MCF 10A (cell line): ENCODE results near the gene CHN1. TPM values are rescaled to one million over a fixed set of nuclear protein-coding genes. Genes with fewer than 3 reads are reported as not detected.

Source experiments
- BruUV-seq: library from RNA; stranded (reverse); fragments of 400-500 nt; replicated peaks from 2 replicates; lab custom pipeline; 2021; lab: Mats Ljungman, UMichigan
- CTCF ChIA-PET: fragments of 300-600 bp; sonication (Branson Sonifier 250); formaldehyde crosslinking; extraction: SDS; loops from one replicate; lab custom pipeline; 2021; ENCODE audit warnings: antibody characterized with exemption, inconsistent platforms; lab: Yijun Ruan, JAX
- POLR2A ChIA-PET: fragments of 300-600, 350-650 bp; sonication (Branson Sonifier 250); formaldehyde crosslinking; extraction: SDS; loops from one replicate; lab custom pipeline; 2020; ENCODE audit warnings: antibody characterized with exemption, inconsistent platforms; lab: Yijun Ruan, JAX
- DNase-seq: peaks from one replicate; pipeline ENCODE4 v3.0.0-alpha.2; 2018; ENCODE audit not compliant: unreplicated experiment
- H3K27ac Mint-ChIP-seq: one replicate; pipeline ENCODE4 v1.8.0; 2022; ENCODE audit warnings: mild to moderate bottlenecking, low read depth, mixed read lengths; ENCODE audit not compliant: unreplicated experiment
- H3K27me3 Mint-ChIP-seq: one replicate; pipeline ENCODE4 v1.8.0; 2022; ENCODE audit warnings: mixed read lengths; ENCODE audit not compliant: insufficient read depth, unreplicated experiment
- H3K36me3 Mint-ChIP-seq: one replicate; pipeline ENCODE4 v1.8.0; 2022; ENCODE audit warnings: mild to moderate bottlenecking, moderate library complexity, mixed read lengths; ENCODE audit not compliant: insufficient read depth, unreplicated experiment
- H3K4me1 Mint-ChIP-seq: one replicate; pipeline ENCODE4 v1.8.0; 2022; ENCODE audit warnings: mixed read lengths; ENCODE audit not compliant: insufficient read depth, unreplicated experiment
- H3K4me3 Mint-ChIP-seq: one replicate; pipeline ENCODE4 v1.8.0; 2022; ENCODE audit warnings: mild to moderate bottlenecking, moderate library complexity, mixed read lengths; ENCODE audit not compliant: unreplicated experiment
- H3K9me3 Mint-ChIP-seq: one replicate; pipeline ENCODE4 v1.8.0; 2022; ENCODE audit warnings: mixed read lengths; ENCODE audit not compliant: unreplicated experiment
- intact Hi-C: fragments of 100-400 bp; cut with micrococcal nuclease; formaldehyde crosslinking; loops from 2 replicates; pipeline ENCODE4 v1.14.1; 2022
- total RNA-seq: library from RNA; stranded (reverse); gene quantifications from 2 replicates; pipeline ENCODE4 v1.2.3, GENCODE V29; 2022
- TF ChIP-seq, protein P1 (sequence below): fragments of 200-600 bp; IDR thresholded peaks from one replicate; pipeline ENCODE4 v1.8.0; 2022; ENCODE audit warnings: antibody characterized with exemption, mild to moderate bottlenecking; ENCODE audit not compliant: unreplicated experiment

CHN1 gene
- total RNA-seq, 1 experiment from 2014 or later: 6.0 TPM

DNA sequence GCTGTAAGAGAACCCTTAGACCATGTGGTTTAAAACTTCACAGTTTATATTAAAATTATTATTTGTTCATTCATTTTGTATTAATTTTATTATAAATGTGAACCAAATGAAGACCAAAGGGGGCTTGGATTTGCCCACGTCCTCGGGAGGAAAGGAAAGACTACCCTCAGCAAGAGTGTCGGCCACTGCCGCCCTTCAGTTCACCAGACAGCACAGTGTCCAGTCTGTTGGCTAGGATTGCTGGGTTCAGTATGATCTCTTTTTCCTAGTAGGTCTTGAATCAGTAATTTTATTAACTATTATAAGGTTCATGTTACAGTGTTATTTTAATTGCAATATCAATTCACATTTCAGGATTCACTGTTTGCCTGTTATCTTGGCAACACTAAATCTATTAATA, 162.7 kb downstream of the CHN1 start:
- Mint-ChIP-seq H3K9me3 (no peaks in the 10 kb centered on the region), H3K4me3 (no peak overlapping the region), H3K27me3 (no peaks in the 10 kb centered on the region), H3K36me3 (no peaks in the 10 kb centered on the region), H3K27ac (no peak overlapping the region), H3K4me1 (peaks cover 52% of the 10 kb centered on the region)
- TF ChIP-seq, protein P1, sequence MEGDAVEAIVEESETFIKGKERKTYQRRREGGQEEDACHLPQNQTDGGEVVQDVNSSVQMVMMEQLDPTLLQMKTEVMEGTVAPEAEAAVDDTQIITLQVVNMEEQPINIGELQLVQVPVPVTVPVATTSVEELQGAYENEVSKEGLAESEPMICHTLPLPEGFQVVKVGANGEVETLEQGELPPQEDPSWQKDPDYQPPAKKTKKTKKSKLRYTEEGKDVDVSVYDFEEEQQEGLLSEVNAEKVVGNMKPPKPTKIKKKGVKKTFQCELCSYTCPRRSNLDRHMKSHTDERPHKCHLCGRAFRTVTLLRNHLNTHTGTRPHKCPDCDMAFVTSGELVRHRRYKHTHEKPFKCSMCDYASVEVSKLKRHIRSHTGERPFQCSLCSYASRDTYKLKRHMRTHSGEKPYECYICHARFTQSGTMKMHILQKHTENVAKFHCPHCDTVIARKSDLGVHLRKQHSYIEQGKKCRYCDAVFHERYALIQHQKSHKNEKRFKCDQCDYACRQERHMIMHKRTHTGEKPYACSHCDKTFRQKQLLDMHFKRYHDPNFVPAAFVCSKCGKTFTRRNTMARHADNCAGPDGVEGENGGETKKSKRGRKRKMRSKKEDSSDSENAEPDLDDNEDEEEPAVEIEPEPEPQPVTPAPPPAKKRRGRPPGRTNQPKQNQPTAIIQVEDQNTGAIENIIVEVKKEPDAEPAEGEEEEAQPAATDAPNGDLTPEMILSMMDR: no peak
- DNase-seq: no peak
- intact Hi-C loops: no loop called here
- BruUV-seq: no TSS peak
- POLR2A ChIA-PET: interaction anchor here (1.3 to 8.2 kb wide), 2 partner anchors 6 to 48 kb away, joined by 4 to 149 read pairs; no protein-coding TSS in a partner anchor
- CTCF ChIA-PET: no interaction called here

DNA sequence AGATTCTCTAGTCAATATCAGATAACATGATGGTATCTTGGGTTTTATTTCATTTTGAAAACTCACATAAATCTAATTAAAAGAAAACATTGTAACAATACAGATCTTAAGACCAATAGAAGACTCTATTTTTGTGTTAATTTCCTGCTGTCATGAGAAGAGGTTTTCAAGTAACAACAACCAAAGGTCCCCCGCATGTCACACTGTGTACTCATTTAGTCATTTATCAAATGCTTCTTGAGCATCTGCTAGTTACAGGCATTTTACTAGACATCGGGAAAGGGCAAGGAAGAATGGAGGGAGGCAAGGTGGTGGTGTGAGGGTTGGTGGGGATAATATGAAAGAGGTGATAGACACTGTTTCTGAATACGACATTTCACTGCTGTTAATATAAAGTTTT, 163.2 kb downstream of the CHN1 start:
- Mint-ChIP-seq H3K36me3 (no peaks in the 10 kb centered on the region), H3K4me3 (no peak overlapping the region), H3K9me3 (no peaks in the 10 kb centered on the region), H3K27ac (peak overlapping the region; percentile 19), H3K4me1 (peaks cover 54% of the 10 kb centered on the region), H3K27me3 (no peaks in the 10 kb centered on the region)
- POLR2A ChIA-PET: no interaction called here
- intact Hi-C loops: no loop called here
- TF ChIP-seq, protein P1: no peak
- no peak for DNase-seq
- BruUV-seq: no TSS peak
- CTCF ChIA-PET: no interaction called here

DNA sequence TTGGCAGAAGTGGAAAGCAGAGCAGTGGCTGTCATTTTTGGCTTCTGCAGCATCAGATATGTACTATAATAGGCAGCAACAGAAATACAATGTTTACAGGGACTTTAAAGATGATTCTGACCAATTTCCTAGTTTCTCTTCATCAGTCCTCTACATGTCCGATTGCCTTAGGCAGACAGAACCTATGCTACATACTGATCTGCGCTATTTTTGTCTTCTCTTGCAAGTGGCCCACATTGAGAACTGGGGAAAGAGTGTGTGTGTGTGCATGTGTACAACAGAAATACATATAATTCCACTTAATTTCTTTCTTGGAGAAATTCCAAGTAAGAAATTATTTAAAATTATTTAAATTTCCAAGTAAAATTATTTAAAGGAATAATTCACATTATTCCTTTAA, 163.8 kb downstream of the CHN1 start:
- peaks cover 58% of the 10 kb centered on the region for H3K4me1 Mint-ChIP-seq
- H3K27me3 Mint-ChIP-seq: no peaks in the 10 kb centered on the region
- intact Hi-C loops: no loop called here
- BruUV-seq: no TSS peak
- no peaks in the 10 kb centered on the region for H3K36me3 Mint-ChIP-seq
- H3K9me3 Mint-ChIP-seq: no peaks in the 10 kb centered on the region
- no peak overlapping the region for H3K4me3 Mint-ChIP-seq
- ChIA-PET POLR2A (no interaction called here), CTCF (no interaction called here)
- TF ChIP-seq, protein P1: no peak
- no peak for DNase-seq
- H3K27ac Mint-ChIP-seq: no peak overlapping the region

DNA sequence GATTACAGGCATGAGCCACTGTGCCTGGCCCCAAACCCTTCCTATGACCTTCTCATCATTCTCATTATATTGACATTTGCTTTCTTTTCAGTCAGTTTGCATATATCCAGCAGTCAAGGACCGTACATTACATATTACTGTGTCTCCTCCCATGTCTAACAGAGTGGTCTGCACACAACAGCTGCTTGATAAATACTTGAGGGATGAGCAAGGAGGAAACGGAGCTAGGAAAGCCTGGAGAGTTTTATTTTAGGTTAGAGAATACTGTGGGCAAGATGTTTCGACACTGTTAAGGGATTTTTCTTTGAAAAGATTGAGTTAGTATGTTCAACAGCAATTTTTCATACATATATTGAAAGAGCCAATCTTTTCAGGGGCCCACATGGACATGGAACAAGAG, 164.7 kb downstream of the CHN1 start:
- ChIA-PET POLR2A (interaction anchor here (0.9 kb wide), 1 partner anchor 38 kb away, joined by 3 read pairs; no protein-coding TSS in a partner anchor), CTCF (interaction anchor here (1.8 kb wide), 1 partner anchor 68 kb away, joined by 5 read pairs; no protein-coding TSS in a partner anchor)
- no peak for DNase-seq
- Mint-ChIP-seq H3K27ac (no peak overlapping the region), H3K4me1 (peaks cover 62% of the 10 kb centered on the region), H3K27me3 (no peaks in the 10 kb centered on the region), H3K36me3 (no peaks in the 10 kb centered on the region), H3K4me3 (no peak overlapping the region), H3K9me3 (no peaks in the 10 kb centered on the region)
- TF ChIP-seq, protein P1: no peak
- intact Hi-C loops: no loop called here
- no TSS peak for BruUV-seq
